HCT116 (cell line): ENCODE data around the gene SSH2. TPM values are rescaled to one million over a fixed set of nuclear protein-coding genes. Genes with fewer than 3 reads are reported as not detected.

Experiments
- ATAC-seq: fragments of 200-7000 bp; cut with Tn5 transposase; 2 replicates; pipeline ENCODE4 v1.9.1; 2020; ENCODE audit warnings: mild to moderate bottlenecking, moderate library complexity
- BruUV-seq: library from RNA; stranded (reverse); fragments of 400-500 nt; replicated peaks from 2 replicates; lab custom pipeline; 2021; lab: Mats Ljungman, UMichigan
- CTCF ChIA-PET: fragments of 300-600 bp; sonication (Branson Sonifier 250); formaldehyde crosslinking; loops from one replicate; lab custom pipeline; 2021; ENCODE audit warnings: antibody characterized with exemption; lab: Charles Lee
- POLR2A ChIA-PET: fragments of 300-600, 350-600 bp; sonication (Branson Sonifier 250); formaldehyde crosslinking; loops from one replicate; lab custom pipeline; 2021; ENCODE audit warnings: antibody characterized with exemption; lab: Charles Lee
- RAD21 ChIA-PET, 2 experiments: fragments of 300-600 bp; sonication (Branson Sonifier 250); formaldehyde crosslinking; loops; one replicate each; lab custom pipeline; 2023; ENCODE audit warnings: low total read pairs in 2 of 2; ENCODE audit not compliant: uncharacterized antibody in 2 of 2, unreplicated experiment in 2 of 2, low non-redundant PET in 1 of 2; lab: Charles Lee
- DNase-seq: peaks from one replicate; pipeline ENCODE4 v3.0.0-alpha.2; 2010; ENCODE audit warnings: low read depth, low spot score
- H2AFZ ChIP-seq: fragments of 200-600 bp; shearing (Covaris generic), sonication (generic); 2 replicates; pipeline ENCODE4 v1.6.1; 2017; ENCODE audit warnings: low read depth, mixed run types, mixed read lengths, antibody characterized with exemption, low read length; ENCODE audit not compliant: poor library complexity, severe bottlenecking
- H3K27ac ChIP-seq: 2 replicates; pipeline ENCODE4 v1.5.1; 2012; ENCODE audit warnings: low read depth, low read length
- H3K27me3 ChIP-seq: fragments of 200-600 bp; sonication (generic); 2 replicates; pipeline ENCODE4 v1.6.1; 2016; ENCODE audit warnings: mixed run types, low read length, mixed read lengths; ENCODE audit not compliant: insufficient read depth
- H3K36me3 ChIP-seq, 2 experiments: fragments of 200-500 bp in 1 of 2; fragments of 200-600 bp in 1 of 2; sonication (Bioruptor generic) in 1 of 2; sonication (generic) in 1 of 2; 2 replicates each; pipeline versions ENCODE4 v1.5.1 to v1.6.1; 2014 to 2016; ENCODE audit warnings: low read length in 2 of 2, inconsistent platforms in 1 of 2, mixed read lengths in 1 of 2, mixed run types in 1 of 2; ENCODE audit not compliant: insufficient read depth in 2 of 2, control insufficient read depth in 1 of 2
- H3K4me1 ChIP-seq, 2 experiments: fragments of 200-600 bp in 1 of 2; sonication (generic) in 1 of 2; 2 replicates each; pipeline versions ENCODE4 v1.5.1 to v1.6.1; 2012 to 2017; ENCODE audit warnings: low read length in 2 of 2, inconsistent platforms in 1 of 2, mild to moderate bottlenecking in 1 of 2, mixed read lengths in 1 of 2, mixed run types in 1 of 2, moderate library complexity in 1 of 2; ENCODE audit not compliant: insufficient read depth in 2 of 2, control insufficient read depth in 1 of 2
- H3K4me2 ChIP-seq: fragments of 200-600 bp; sonication (generic); 2 replicates; pipeline ENCODE4 v1.6.1; 2017; ENCODE audit warnings: mixed run types, low read length, mixed read lengths
- H3K4me3 ChIP-seq, 2 experiments: fragments of 200-600 bp in 1 of 2; sonication (generic) in 1 of 2; replicated peaks in 1 of 2; 2 replicates each; pipeline ENCODE4 v1.5.1; 2011 to 2016; ENCODE audit warnings: low read length in 2 of 2, control low read depth in 1 of 2, low read depth in 1 of 2, mild to moderate bottlenecking in 1 of 2, mixed read lengths in 1 of 2, mixed run types in 1 of 2
- H3K79me2 ChIP-seq: fragments of 200-600 bp; sonication (generic); 2 replicates; pipeline ENCODE4 v1.6.1; 2017; ENCODE audit warnings: mild to moderate bottlenecking, mixed run types, low read length, moderate library complexity, mixed read lengths; ENCODE audit not compliant: insufficient read depth
- H3K9ac ChIP-seq: fragments of 200-600 bp; sonication (generic); 2 replicates; pipeline ENCODE4 v1.6.1; 2016; ENCODE audit warnings: low read length, mixed read lengths
- H3K9me2 ChIP-seq: fragments of 200-600 bp; sonication (generic), shearing (Covaris generic); 2 replicates; pipeline ENCODE4 v1.6.1; 2017; ENCODE audit warnings: mixed run types, mild to moderate bottlenecking, moderate library complexity; ENCODE audit not compliant: insufficient read depth
- H3K9me3 ChIP-seq, 2 experiments: fragments of 200-500 bp in 1 of 2; fragments of 200-600 bp in 1 of 2; sonication (Bioruptor generic) in 1 of 2; sonication (generic) in 1 of 2; 2 replicates each; pipeline ENCODE4 v1.6.1; 2014 to 2017; ENCODE audit warnings: low read length in 2 of 2, mixed read lengths in 2 of 2, inconsistent platforms in 1 of 2, low read depth in 1 of 2, mild to moderate bottlenecking in 1 of 2, mixed run types in 1 of 2, moderate library complexity in 1 of 2; ENCODE audit not compliant: control insufficient read depth in 1 of 2, insufficient read depth in 1 of 2
- H4K20me1 ChIP-seq: fragments of 200-600 bp; sonication (generic), shearing (Covaris generic); 2 replicates; pipeline ENCODE4 v1.6.1; 2017; ENCODE audit warnings: mixed run types, mild to moderate bottlenecking, moderate library complexity; ENCODE audit not compliant: insufficient read depth
- CBX3 ChIP-seq: IDR thresholded peaks from 2 replicates; pipeline ENCODE4 v1.6.1; 2012; ENCODE audit warnings: low read depth
- EGR1 ChIP-seq: IDR thresholded peaks from 2 replicates; pipeline ENCODE4 v1.6.1; 2012; ENCODE audit warnings: low read depth
- EZH2 ChIP-seq: fragments of 200-600 bp; sonication (generic); IDR thresholded peaks from 2 replicates; pipeline ENCODE4 v1.6.1; 2017; ENCODE audit warnings: antibody characterized with exemption, mixed run types
- EZH2phosphoT487 ChIP-seq: fragments of 200-600 bp; IDR thresholded peaks from 2 replicates; pipeline ENCODE4 v1.6.1; 2018; ENCODE audit warnings: antibody characterized with exemption, borderline replicate concordance
- FOSL1 ChIP-seq: IDR thresholded peaks from 2 replicates; pipeline ENCODE4 v1.6.1; 2012; ENCODE audit warnings: low read depth
- POLR2A ChIP-seq: IDR thresholded peaks from 2 replicates; pipeline ENCODE4 v1.7.0; 2011; ENCODE audit warnings: borderline replicate concordance; ENCODE audit not compliant: insufficient read depth, insufficient read length; ENCODE audit errors: extremely low read depth
- RAD21 ChIP-seq: IDR thresholded peaks from 2 replicates; pipeline ENCODE4 v1.6.1; 2012; ENCODE audit warnings: low read depth, mild to moderate bottlenecking
- SIN3A ChIP-seq: IDR thresholded peaks from 2 replicates; pipeline ENCODE4 v1.6.1; 2012; ENCODE audit warnings: low read depth
- TCF7L2 ChIP-seq: IDR thresholded peaks from 2 replicates; pipeline ENCODE4 v1.7.0; 2011; ENCODE audit warnings: borderline replicate concordance, inconsistent platforms; ENCODE audit not compliant: insufficient read depth, insufficient read length; ENCODE audit errors: extremely low read depth
- YY1 ChIP-seq: IDR thresholded peaks from 2 replicates; pipeline ENCODE4 v1.6.1; 2011; ENCODE audit warnings: low read length, low read depth, moderate library complexity, mild to moderate bottlenecking; ENCODE audit not compliant: insufficient replicate concordance; ENCODE audit errors: extremely low read depth
- ZFX ChIP-seq: fragments of 450-650 bp; IDR thresholded peaks from 2 replicates; pipeline ENCODE4 v1.6.1; 2017
- ZNF274 ChIP-seq: fragments of 200-500 bp; sonication (Bioruptor generic); IDR thresholded peaks from 2 replicates; pipeline ENCODE4 v1.6.1; 2014; ENCODE audit warnings: mild to moderate bottlenecking, low read depth, low read length, inconsistent platforms
- intact Hi-C: fragments of 100-400 bp; cut with micrococcal nuclease; formaldehyde crosslinking; loops from 2 replicates; pipeline ENCODE4 v1.10.0; 2022
- total RNA-seq: library from RNA; stranded (reverse); gene quantifications from one replicate; pipeline ENCODE4 v1.2.1, GENCODE V29; 2021; ENCODE audit not compliant: unreplicated experiment

SSH2 gene
- total RNA-seq, 1 experiment from 2014 or later = 17.0 TPM

- Histone ChIP-seq H3K9me2 (no peaks in the 10 kb centered on the region), H3K27me3 (no peaks in the 10 kb centered on the region), H3K4me2 (no peak overlapping the region), H3K36me3 (no peaks in the 10 kb centered on the region), H3K9ac (no peak overlapping the region), H2AFZ (no peak overlapping the region), H3K27ac (no peak overlapping the region), H3K79me2 (peaks cover 17% of the 10 kb centered on the region), H4K20me1 (no peaks in the 10 kb centered on the region), H3K4me1 (no peaks in the 10 kb centered on the region), H3K9me3 (peaks cover 10 to 12% of the 10 kb centered on the region in 2 experiments; a peak in 3 of 4 replicates), H3K4me3 (no peak overlapping the region)
- ChIA-PET POLR2A (no interaction called here), CTCF (no interaction called here), RAD21 (no interaction called here)
- no TSS peak for BruUV-seq
- DNase-seq (no peak), ATAC-seq (no peak)
- no peak for TF ChIP-seq RAD21
- TF ChIP-seq TCF7L2 = no peak
- TF ChIP-seq ZFX = no peak
- TF ChIP-seq CBX3 = no peak
- no peak for TF ChIP-seq POLR2A
- no peak for TF ChIP-seq EZH2phosphoT487
- TF ChIP-seq EZH2 = no peak
- TF ChIP-seq YY1 = no peak
- no peak for TF ChIP-seq EGR1
- TF ChIP-seq FOSL1 = no peak
- TF ChIP-seq ZNF274 = no peak
- TF ChIP-seq SIN3A = no peak
- intact Hi-C loops = no loop called here
These were observed 24.7 kb downstream of the SSH2 start for GRCh38 chr17:29905086-29905878.
